Stimulated activated naive CD8-positive, alpha-beta T cell treated with anti-CD3 and anti-CD28 coated beads, Interleukin-15, amount 100 ng/mL, for 72 hours (primary cell): Measurements from ENCODE around the gene ACTL7B.

ENCODE experiments used
- ATAC-seq: fragments of 150-1000 bp; cut with Tn5 transposase; 2 replicates; pipeline ENCODE4 v1.10.0; 2021; ENCODE audit warnings: mild to moderate bottlenecking, moderate library complexity
- DNase-seq, 2 donors: peaks; one replicate each; pipeline ENCODE4 v3.0.0; 2021 to 2022
- H3K27ac Mint-ChIP-seq, 2 donors: one replicate each; pipeline ENCODE4 v1.8.0; 2022; ENCODE audit warnings: mild to moderate bottlenecking in 2 of 2, mixed read lengths in 2 of 2, moderate library complexity in 2 of 2
- H3K27me3 Mint-ChIP-seq: one replicate; pipeline ENCODE4 v1.8.0; 2022; ENCODE audit warnings: mixed read lengths
- H3K4me1 Mint-ChIP-seq: one replicate; pipeline ENCODE4 v1.8.0; 2022; ENCODE audit warnings: mild to moderate bottlenecking, mixed read lengths
- H3K4me3 Mint-ChIP-seq, 2 donors: one replicate each; pipeline ENCODE4 v1.8.0; 2022; ENCODE audit warnings: mild to moderate bottlenecking in 2 of 2, mixed read lengths in 2 of 2, moderate library complexity in 1 of 2
- H3K9me3 Mint-ChIP-seq, 2 donors: one replicate each; pipeline ENCODE4 v1.8.0; 2022; ENCODE audit warnings: mixed read lengths in 2 of 2

Gene ACTL7B

DNA sequence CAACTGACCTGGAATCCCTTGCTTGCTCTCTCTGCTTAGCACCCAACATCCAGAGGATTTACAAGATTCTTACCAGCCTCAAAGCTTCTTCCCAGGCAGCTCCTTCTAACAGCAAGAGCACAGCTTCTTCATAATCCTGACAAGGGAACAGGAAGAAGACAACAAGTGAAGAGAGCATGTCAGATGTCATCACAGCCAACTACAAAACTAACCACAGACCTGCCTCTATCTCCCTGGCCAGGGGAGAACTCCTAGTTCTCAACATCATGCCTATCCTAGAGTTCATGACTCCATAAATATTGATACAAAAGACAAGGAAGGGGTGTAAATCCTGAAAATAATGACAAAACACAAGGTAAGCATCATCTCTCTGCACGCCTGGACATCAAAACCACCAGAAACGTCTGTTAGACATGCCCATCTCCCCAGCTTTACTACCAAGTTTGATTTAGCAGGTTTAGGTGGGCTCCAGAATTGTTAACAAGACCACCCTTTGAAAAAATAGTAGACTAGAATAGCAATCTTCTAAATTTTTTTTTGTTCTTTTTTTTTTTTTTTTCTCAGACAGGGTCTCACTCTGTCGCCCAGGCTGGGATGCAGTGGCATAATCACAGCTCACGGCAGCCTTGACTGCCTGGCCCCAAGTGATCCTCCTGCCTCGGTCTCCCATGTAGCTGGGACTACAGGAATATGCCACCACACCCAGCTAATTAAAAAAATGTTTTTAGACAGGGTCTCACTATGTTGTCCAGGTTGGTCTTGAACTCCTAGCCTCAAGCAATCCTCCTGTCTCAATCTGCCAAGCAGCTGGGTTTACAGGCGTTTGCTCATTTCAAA lies 26.5 kb upstream of the ACTL7B start:
- Mint-ChIP-seq H3K4me1 (peaks cover 23% of the 10 kb centered on the region), H3K27ac (no peak overlapping the region), H3K4me3 (no peak overlapping the region), H3K27me3 (no peaks in the 10 kb centered on the region), H3K9me3 (no peaks in the 10 kb centered on the region)
- ATAC-seq = no peak
- no peak for DNase-seq

GRCh38 chr9:108880738-108881316 lies 25.0 kb upstream of the ACTL7B start:
- no peak for ATAC-seq
- Mint-ChIP-seq H3K4me3 (no peak overlapping the region), H3K4me1 (peaks cover 13% of the 10 kb centered on the region), H3K27me3 (no peaks in the 10 kb centered on the region), H3K9me3 (no peaks in the 10 kb centered on the region), H3K27ac (no peak overlapping the region)
- DNase-seq = no peak

DNA sequence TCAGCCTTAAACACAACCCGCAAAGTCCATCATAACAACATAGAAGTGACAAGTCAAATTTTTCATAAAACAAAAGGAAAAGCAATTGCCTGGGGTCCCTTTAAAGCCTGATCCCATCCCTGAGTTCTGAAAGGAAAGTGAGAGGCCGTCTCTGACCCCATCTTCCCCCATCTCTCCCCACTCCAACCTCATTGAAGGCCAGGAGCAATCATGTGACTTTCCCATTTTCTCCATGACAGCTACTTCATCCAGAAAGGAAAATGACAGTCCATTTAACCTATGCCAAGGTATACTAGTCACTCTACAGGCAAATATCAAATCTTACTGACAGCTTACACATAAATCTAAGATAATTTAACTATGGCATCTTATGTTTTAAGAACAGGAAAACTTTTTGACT lies 21.7 kb upstream of the ACTL7B start:
- ATAC-seq (no peak), DNase-seq (no peak)
- Mint-ChIP-seq H3K27me3 (no peaks in the 10 kb centered on the region), H3K9me3 (no peaks in the 10 kb centered on the region), H3K4me1 (no peaks in the 10 kb centered on the region), H3K27ac (no peak overlapping the region), H3K4me3 (no peak overlapping the region)

GRCh38 chr9:108876425-108876824 lies 20.6 kb upstream of the ACTL7B start:
- no peaks in the 10 kb centered on the region for H3K27me3 Mint-ChIP-seq
- no peak overlapping the region for H3K4me3 Mint-ChIP-seq

GRCh38 chr9:108874058-108874788 lies 18.4 kb upstream of the ACTL7B start:
- H3K4me1 Mint-ChIP-seq = no peaks in the 10 kb centered on the region
- no peak overlapping the region for H3K4me3 Mint-ChIP-seq
- ATAC-seq (peak; percentile 65), DNase-seq (no peak)
- no peaks in the 10 kb centered on the region for H3K9me3 Mint-ChIP-seq
- H3K27ac Mint-ChIP-seq = peak overlapping the region; percentile 40 to 59
- no peaks in the 10 kb centered on the region for H3K27me3 Mint-ChIP-seq

More at GRCh38 chr9:108876425-108876824, 20.6 kb upstream of the ACTL7B start:
- Mint-ChIP-seq H3K27ac (peak overlapping the region in 1 of 2 donors; percentile 19), H3K4me1 (no peaks in the 10 kb centered on the region), H3K9me3 (no peaks in the 10 kb centered on the region)
- DNase-seq (no peak), ATAC-seq (no peak)

GRCh38 chr9:108869092-108869725 lies 13.4 kb upstream of the ACTL7B start:
- no peak overlapping the region for H3K4me3 Mint-ChIP-seq
- H3K4me1 Mint-ChIP-seq = no peaks in the 10 kb centered on the region
- no peaks in the 10 kb centered on the region for H3K27me3 Mint-ChIP-seq
- no peak for DNase-seq
- ATAC-seq = no peak
- no peaks in the 10 kb centered on the region for H3K9me3 Mint-ChIP-seq
- H3K27ac Mint-ChIP-seq = no peak overlapping the region

GRCh38 chr9:108867829-108868228 lies 12.0 kb upstream of the ACTL7B start:
- H3K27ac Mint-ChIP-seq = peak overlapping the region in 1 of 2 donors; percentile 17
- no peaks in the 10 kb centered on the region for H3K27me3 Mint-ChIP-seq
- H3K9me3 Mint-ChIP-seq = no peaks in the 10 kb centered on the region
- no peaks in the 10 kb centered on the region for H3K4me1 Mint-ChIP-seq
- no peak overlapping the region for H3K4me3 Mint-ChIP-seq
- ATAC-seq = no peak
- DNase-seq = no peak

GRCh38 chr9:108867116-108867515 lies 11.3 kb upstream of the ACTL7B start:
- DNase-seq (no peak), ATAC-seq (no peak)
- Mint-ChIP-seq H3K4me3 (no peak overlapping the region), H3K9me3 (no peaks in the 10 kb centered on the region), H3K27me3 (no peaks in the 10 kb centered on the region), H3K27ac (peak overlapping the region in 1 of 2 donors; percentile 68), H3K4me1 (no peaks in the 10 kb centered on the region)

DNA sequence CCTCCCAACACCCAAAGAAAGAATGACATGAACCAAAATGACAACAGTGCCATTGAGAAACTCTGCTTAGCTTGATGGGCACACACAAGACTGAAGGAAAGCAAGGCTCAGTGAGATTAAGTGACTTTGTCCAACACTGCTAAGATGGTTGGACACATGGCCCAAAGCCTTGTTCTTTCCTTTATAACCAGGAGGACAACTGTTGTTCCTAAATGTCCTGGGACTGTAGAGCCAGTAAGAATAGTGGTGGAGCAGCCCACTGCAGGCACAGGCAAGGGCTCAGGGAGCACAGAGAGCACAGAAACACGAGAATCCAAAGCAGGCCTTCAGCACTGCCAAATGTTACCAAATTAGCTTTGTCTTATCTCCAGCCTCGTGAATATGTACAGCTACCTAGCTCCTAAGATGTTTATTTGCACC lies 10.2 kb upstream of the ACTL7B start:
- Mint-ChIP-seq H3K27me3 (no peaks in the 10 kb centered on the region), H3K27ac (no peak overlapping the region), H3K9me3 (no peaks in the 10 kb centered on the region), H3K4me1 (no peaks in the 10 kb centered on the region), H3K4me3 (no peak overlapping the region)
- no peak for ATAC-seq
- no peak for DNase-seq

DNA sequence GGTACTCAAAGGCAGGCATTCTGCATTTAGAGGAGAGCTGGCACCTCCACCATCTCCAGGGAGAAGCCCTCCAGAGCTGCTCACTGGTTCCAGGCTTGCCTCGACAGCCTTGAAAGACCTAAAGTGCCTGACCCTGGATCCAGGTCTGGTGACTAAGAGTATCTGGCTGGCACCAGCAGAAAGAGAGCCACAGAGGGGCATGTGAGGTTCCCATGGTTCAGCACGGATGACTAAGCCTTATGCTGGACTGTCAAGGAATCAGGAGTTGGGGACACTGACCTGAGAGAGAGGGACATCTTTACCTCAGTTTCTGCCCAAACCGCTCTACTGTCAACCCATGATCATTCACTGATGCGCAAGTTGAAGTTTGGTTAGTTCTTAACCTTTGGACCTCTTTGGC lies 9.3 kb upstream of the ACTL7B start:
- no peak for DNase-seq
- Mint-ChIP-seq H3K27me3 (no peaks in the 10 kb centered on the region), H3K4me1 (peaks cover 1% of the 10 kb centered on the region), H3K27ac (no peak overlapping the region), H3K9me3 (no peaks in the 10 kb centered on the region), H3K4me3 (no peak overlapping the region)
- no peak for ATAC-seq

GRCh38 chr9:108864446-108864845 lies 8.7 kb upstream of the ACTL7B start:
- no peak for ATAC-seq
- H3K27me3 Mint-ChIP-seq = no peaks in the 10 kb centered on the region
- H3K27ac Mint-ChIP-seq = peak overlapping the region in 1 of 2 donors; percentile 68
- no peaks in the 10 kb centered on the region for H3K9me3 Mint-ChIP-seq
- no peak for DNase-seq
- peaks cover 7% of the 10 kb centered on the region for H3K4me1 Mint-ChIP-seq
- no peak overlapping the region for H3K4me3 Mint-ChIP-seq

DNA sequence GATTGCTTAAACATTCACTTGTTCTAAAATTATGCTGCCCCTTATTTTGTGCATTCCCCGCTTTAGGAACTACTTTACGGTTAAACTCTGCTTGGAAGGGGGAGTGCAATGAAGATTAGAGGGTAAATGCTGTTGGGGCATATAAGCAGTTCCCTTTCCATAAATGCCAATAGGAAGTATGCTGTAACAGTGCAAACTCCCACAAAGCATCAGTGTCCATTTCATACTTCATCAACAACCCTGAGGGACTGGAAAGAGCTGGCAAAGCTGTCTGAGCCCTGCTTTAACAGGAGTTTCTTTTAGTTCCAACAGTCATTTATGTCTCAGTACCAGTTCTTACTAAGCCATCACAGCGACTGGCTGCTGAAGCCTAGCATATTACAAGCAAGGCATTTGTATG lies 8.1 kb upstream of the ACTL7B start:
- H3K27ac Mint-ChIP-seq = no peak overlapping the region
- H3K27me3 Mint-ChIP-seq = no peaks in the 10 kb centered on the region
- no peak overlapping the region for H3K4me3 Mint-ChIP-seq
- ATAC-seq (no peak), DNase-seq (no peak)
- peaks cover 10% of the 10 kb centered on the region for H3K4me1 Mint-ChIP-seq
- H3K9me3 Mint-ChIP-seq = no peaks in the 10 kb centered on the region

- no peaks in the 10 kb centered on the region for H3K9me3 Mint-ChIP-seq
- peaks cover 10% of the 10 kb centered on the region for H3K4me1 Mint-ChIP-seq
- ATAC-seq (no peak), DNase-seq (no peak)
- no peak within 1 kb of the TSS for H3K4me3 Mint-ChIP-seq
- H3K27ac Mint-ChIP-seq = peak within 1 kb of the TSS in 1 of 2 donors; percentile 28
- H3K27me3 Mint-ChIP-seq = no peaks in the 10 kb centered on the region
Observed at GRCh38 chr9:108861997-108862396, 6.2 kb upstream of the ACTL7B start, which contains the start of gene ACTL7A. Gene ACTL7A, plus strand, starts transcription at chr9:108862266. Its CDS starts 57 bp downstream, at chr9:108862323.

DNA sequence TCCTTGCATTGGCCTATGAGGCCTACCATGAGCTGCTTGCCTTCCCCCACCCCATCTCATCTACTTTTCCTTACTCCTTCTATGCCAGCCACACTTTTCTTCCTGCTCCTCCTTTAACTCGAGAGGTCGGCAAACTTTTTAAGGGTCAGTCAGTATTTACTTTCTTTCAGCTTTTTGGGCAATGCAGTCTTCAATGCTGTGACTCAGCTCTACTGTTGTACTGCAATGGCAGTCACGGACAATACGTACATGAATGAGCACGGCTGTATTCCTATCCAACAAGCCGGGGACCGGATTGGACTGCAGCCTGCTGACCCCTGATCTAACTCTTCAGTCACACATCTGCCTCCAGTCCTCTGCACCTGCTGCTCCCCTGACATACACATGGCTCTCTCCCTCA lies 5.7 kb upstream of the ACTL7B start:
- ATAC-seq (no peak), DNase-seq (no peak)
- Mint-ChIP-seq H3K27ac (peak overlapping the region in 1 of 2 donors; percentile 28), H3K4me1 (peaks cover 10% of the 10 kb centered on the region), H3K4me3 (no peak overlapping the region), H3K9me3 (no peaks in the 10 kb centered on the region), H3K27me3 (no peaks in the 10 kb centered on the region)

- H3K27me3 Mint-ChIP-seq = no peaks in the 10 kb centered on the region
- no peak for ATAC-seq
- DNase-seq = no peak
- no peak overlapping the region for H3K27ac Mint-ChIP-seq
- peaks cover 10% of the 10 kb centered on the region for H3K4me1 Mint-ChIP-seq
- no peaks in the 10 kb centered on the region for H3K9me3 Mint-ChIP-seq
- H3K4me3 Mint-ChIP-seq = no peak overlapping the region
Observed at GRCh38 chr9:108860764-108861163, 5.0 kb upstream of the ACTL7B start.
